Measurements from ENCODE around the gene CDH4.

DNA sequence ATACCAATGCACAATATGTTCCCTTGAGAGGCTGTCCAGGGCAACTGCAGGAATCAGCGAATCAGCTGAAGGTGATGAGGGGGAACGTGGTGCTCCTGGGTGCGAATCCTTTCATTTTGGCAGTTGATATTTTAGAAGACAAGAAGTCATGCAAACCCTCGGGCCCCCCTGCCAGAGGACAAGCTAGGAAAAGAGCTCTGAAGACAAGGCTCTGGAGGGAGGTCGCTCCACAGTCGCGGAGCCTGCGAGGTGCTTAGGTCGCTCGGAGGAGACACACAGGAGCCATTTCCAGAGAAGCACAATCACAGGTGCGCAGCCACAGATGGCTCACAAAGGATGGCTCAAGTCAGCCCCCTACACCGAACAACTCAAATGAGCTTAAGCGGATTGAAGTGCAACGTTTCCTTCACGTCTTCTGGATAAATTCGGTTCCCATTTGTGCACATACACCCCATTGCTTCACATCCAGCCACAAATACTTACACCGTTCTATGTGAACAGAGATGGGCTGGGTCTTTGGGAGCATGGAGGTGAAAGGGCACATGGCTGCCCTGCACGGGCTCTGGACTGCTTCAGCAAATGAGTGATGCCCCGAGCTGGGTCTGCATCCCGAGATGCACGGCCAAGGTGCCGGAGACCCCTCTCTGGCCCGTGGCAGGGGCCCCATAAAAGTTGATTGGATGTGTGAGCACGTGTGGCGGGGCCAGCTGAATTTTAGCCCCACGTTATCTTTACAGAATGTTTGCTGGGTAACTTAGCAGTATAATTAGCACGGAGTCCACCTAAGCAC is 527.3 kb downstream of the CDH4 start:
- TF ChIP-seq CTCF (IDR thresholded peaks at IDR 0.05) = no peak
- no peak for TF ChIP-seq ZFX (IDR thresholded peaks at IDR 0.05; ENCODE audit: borderline replicate concordance)
